Naive thymus-derived CD4-positive, alpha-beta T cell (primary cell): ENCODE measurements around the gene LYZL2. TPM values are rescaled to one million over a fixed set of nuclear protein-coding genes. Genes with fewer than 3 reads are reported as not detected.
"Not testable (repeated sequence)": the region's sequence is repeated elsewhere in the genome, so short reads cannot be mapped to it uniquely, and the experiment has no call there.

Experiments
- ATAC-seq: fragments of 150-1000 bp; cut with Tn5 transposase; 2 replicates; pipeline ENCODE4 v1.10.0; 2021; ENCODE audit warnings: mild to moderate bottlenecking, moderate library complexity
- CTCF ChIA-PET: fragments of 350-600 bp; sonication (Branson Sonifier 250); formaldehyde crosslinking; loops from one replicate; lab custom pipeline; 2021; ENCODE audit warnings: antibody characterized with exemption; lab: Charles Lee
- POLR2A ChIA-PET: fragments of 350-600 bp; sonication (Branson Sonifier 250); formaldehyde crosslinking; loops from one replicate; lab custom pipeline; 2021; ENCODE audit warnings: antibody characterized with exemption, inconsistent platforms; lab: Charles Lee
- DNase-seq, 9 donors: peaks; one replicate each; pipeline versions ENCODE4 v3.0.0 to v3.0.0-alpha.2; 2020 to 2022; ENCODE audit warnings: mixed read lengths in 1 of 9
- H3K27ac ChIP-seq: one replicate; pipeline ENCODE4 v1.7.0; 2013; ENCODE audit warnings: mild to moderate bottlenecking, low read depth, low read length, moderate library complexity
- H3K27me3 ChIP-seq, 2 donors: one replicate each; pipeline ENCODE4 v1.7.0; 2013; ENCODE audit warnings: low read length in 2 of 2, mild to moderate bottlenecking in 2 of 2, moderate library complexity in 2 of 2; ENCODE audit not compliant: control insufficient read depth in 2 of 2, insufficient read depth in 2 of 2
- H3K36me3 ChIP-seq, 3 experiments: 1 replicate in 2 of 3; 2 replicates in 1 of 3; pipeline ENCODE4 v1.7.0; 2013; ENCODE audit warnings: low read length in 3 of 3, mild to moderate bottlenecking in 3 of 3, moderate library complexity in 1 of 3; ENCODE audit not compliant: insufficient read depth in 3 of 3, control insufficient read depth in 2 of 3
- H3K4me1 ChIP-seq, 2 donors: one replicate each; pipeline ENCODE4 v1.7.0; 2013; ENCODE audit warnings: low read length in 2 of 2, mild to moderate bottlenecking in 2 of 2, moderate library complexity in 1 of 2; ENCODE audit not compliant: control insufficient read depth in 2 of 2, insufficient read depth in 2 of 2
- H3K4me3 ChIP-seq: 2 replicates; pipeline ENCODE4 v1.7.0; 2013; ENCODE audit warnings: mild to moderate bottlenecking, low read length
- H3K9me3 ChIP-seq, 3 experiments: 1 replicate in 2 of 3; 2 replicates in 1 of 3; pipeline ENCODE4 v1.7.0; 2013; ENCODE audit warnings: low read length in 3 of 3; ENCODE audit not compliant: control insufficient read depth in 2 of 3
- H3K27ac Mint-ChIP-seq, 9 donors: one replicate each; pipeline ENCODE4 v1.8.0; 2020 to 2022; ENCODE audit warnings: mixed read lengths in 9 of 9, mild to moderate bottlenecking in 8 of 9, moderate library complexity in 5 of 9, inconsistent platforms in 2 of 9
- H3K27me3 Mint-ChIP-seq, 5 donors: one replicate each; pipeline ENCODE4 v1.8.0; 2021 to 2022; ENCODE audit warnings: mixed read lengths in 5 of 5, mild to moderate bottlenecking in 1 of 5
- H3K36me3 Mint-ChIP-seq, 5 donors: one replicate each; pipeline ENCODE4 v1.8.0; 2020 to 2022; ENCODE audit warnings: mixed read lengths in 5 of 5, mild to moderate bottlenecking in 3 of 5, inconsistent platforms in 1 of 5
- H3K4me1 Mint-ChIP-seq, 7 donors: one replicate each; pipeline ENCODE4 v1.8.0; 2020 to 2022; ENCODE audit warnings: mixed read lengths in 7 of 7, mild to moderate bottlenecking in 3 of 7, inconsistent platforms in 1 of 7
- H3K4me3 Mint-ChIP-seq, 10 donors: one replicate each; pipeline ENCODE4 v1.8.0; 2020 to 2022; ENCODE audit warnings: mild to moderate bottlenecking in 10 of 10, mixed read lengths in 10 of 10, moderate library complexity in 6 of 10, inconsistent platforms in 2 of 10
- H3K9me3 Mint-ChIP-seq, 11 donors: one replicate each; pipeline ENCODE4 v1.8.0; 2020 to 2022; ENCODE audit warnings: mixed read lengths in 11 of 11, mild to moderate bottlenecking in 4 of 11, inconsistent platforms in 1 of 11, moderate library complexity in 1 of 11
- intact Hi-C, 2 donors: fragments of 100-400 bp; cut with micrococcal nuclease; formaldehyde crosslinking; loops; one replicate each; pipeline ENCODE4 v1.15.1; 2023
- polyA plus RNA-seq, 2 donors: library from polyadenylated mRNA; unstranded; fragments of 300-500 nt; fragmentation: Illumina TruSeq; gene quantifications; one replicate each; pipeline ENCODE4 v1.2.3, GENCODE V29; 2021
- total RNA-seq, 6 experiments: library from RNA in 5 of 6; stranded (reverse) in 5 of 6; gene quantifications; 1 replicate in 5 of 6; 2 replicates in 1 of 6; pipeline ENCODE4 v1.2.3 and lab custom pipeline; 2021 to 2026

The LYZL2 gene
- total and polyA plus RNA-seq, 7 experiments from 2014 or later = not detected

DNA sequence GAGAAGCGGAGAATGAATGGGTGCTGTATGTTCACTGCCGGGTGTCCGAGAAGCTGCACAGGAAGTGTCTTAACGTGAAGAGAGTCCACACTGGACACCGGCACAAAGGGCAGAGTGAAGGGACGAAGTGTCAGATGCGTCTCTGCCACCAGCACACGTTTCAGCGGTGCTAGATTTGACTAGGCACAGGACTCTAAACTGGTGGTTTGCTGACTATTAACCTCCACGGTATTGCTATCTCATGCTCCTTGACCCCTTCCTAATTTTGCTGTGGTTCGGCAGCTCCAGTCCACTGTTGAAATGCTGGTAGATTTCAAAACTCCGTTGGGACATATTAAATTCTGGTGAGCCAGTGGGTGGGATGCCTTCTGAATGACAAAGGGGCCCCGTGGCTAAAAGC is 13.3 kb upstream of the LYZL2 start:
- H3K36me3 ChIP-seq, H3K27ac ChIP-seq, ATAC-seq, DNase-seq, H3K9me3 Mint-ChIP-seq, H3K27ac Mint-ChIP-seq, H3K4me1 ChIP-seq, H3K9me3 ChIP-seq, CTCF ChIA-PET, H3K4me3 Mint-ChIP-seq, H3K4me3 ChIP-seq, H3K36me3 Mint-ChIP-seq, intact Hi-C loops, H3K27me3 ChIP-seq, POLR2A ChIA-PET: not testable (repeated sequence)
- peaks cover 29 to 53% (median 41%) of the 10 kb centered on the region in 5 donors for H3K27me3 Mint-ChIP-seq
- H3K4me1 Mint-ChIP-seq = peaks cover 0 to 11% (median 0%) of the 10 kb centered on the region in 7 donors

DNA sequence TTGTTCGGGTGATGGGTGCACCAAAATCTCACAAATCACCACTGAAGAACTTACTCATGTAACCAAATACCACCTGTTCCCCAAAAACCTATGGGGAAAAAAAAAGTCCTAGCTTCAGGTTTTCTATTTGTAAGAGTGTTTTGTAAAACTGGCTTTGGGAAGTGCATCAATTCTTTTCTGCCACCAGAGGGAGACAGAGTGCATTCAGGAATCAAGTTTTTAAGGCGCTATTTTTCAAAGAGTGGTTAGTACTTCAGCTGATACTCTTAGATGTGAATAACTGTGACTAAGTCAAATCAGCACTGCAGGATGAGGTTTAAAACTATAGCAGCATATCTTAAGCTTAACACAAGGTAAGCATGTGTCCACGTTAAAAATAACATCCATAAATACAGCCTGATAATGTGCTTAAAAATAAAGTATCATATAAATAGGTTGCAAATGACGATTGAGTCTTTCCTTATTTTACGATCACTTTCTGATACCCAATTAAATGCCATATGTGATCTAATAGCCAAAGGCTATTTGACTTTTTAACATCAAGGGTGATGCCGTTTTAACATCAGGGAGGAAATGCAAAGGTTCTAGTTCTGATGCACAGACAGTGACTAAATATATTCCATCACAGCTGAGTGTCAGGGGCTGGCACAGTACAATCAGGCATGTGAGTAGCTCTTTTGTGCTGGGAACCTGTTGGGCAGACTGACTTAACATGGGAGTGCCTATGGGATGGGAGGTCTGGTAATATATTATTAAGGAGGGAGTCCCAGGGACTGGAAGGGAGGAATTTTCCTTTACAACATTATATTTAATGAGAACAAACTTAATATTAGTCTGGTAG is 10.6 kb upstream of the LYZL2 start:
- peaks cover 0 to 2% (median 0%) of the 10 kb centered on the region in 7 donors for H3K4me1 Mint-ChIP-seq
- intact Hi-C loops = loop anchor here in 1 of 2 donors (2.0 kb wide), 1 partner anchor 247 kb away; no protein-coding TSS in a partner anchor
- Histone ChIP-seq H3K4me1 (no peaks in the 10 kb centered on the region), H3K27ac (no peak overlapping the region), H3K36me3 (no peaks in the 10 kb centered on the region), H3K9me3 (no peaks in the 10 kb centered on the region), H3K4me3 (no peak overlapping the region), H3K27me3 (peaks cover 3 to 7% of the 10 kb centered on the region in 2 donors)
- DNase-seq (peak in 5 of 9 donors; percentile 14 to 43 (median 35)), ATAC-seq (peak; percentile 34)
- H3K9me3 Mint-ChIP-seq = no peaks in the 10 kb centered on the region
- no peak overlapping the region for H3K27ac Mint-ChIP-seq
- H3K27me3 Mint-ChIP-seq = peaks cover 19 to 46% (median 41%) of the 10 kb centered on the region in 5 donors
- POLR2A ChIA-PET = no interaction called here
- CTCF ChIA-PET = interaction anchor here (0.6 to 1.7 kb wide), 7 partner anchors 8 to 245 kb away, joined by 3 to 5 read pairs (median 3); partner anchors contain the start of gene LYZL2
- no peaks in the 10 kb centered on the region for H3K36me3 Mint-ChIP-seq
- H3K4me3 Mint-ChIP-seq = no peak overlapping the region

DNA sequence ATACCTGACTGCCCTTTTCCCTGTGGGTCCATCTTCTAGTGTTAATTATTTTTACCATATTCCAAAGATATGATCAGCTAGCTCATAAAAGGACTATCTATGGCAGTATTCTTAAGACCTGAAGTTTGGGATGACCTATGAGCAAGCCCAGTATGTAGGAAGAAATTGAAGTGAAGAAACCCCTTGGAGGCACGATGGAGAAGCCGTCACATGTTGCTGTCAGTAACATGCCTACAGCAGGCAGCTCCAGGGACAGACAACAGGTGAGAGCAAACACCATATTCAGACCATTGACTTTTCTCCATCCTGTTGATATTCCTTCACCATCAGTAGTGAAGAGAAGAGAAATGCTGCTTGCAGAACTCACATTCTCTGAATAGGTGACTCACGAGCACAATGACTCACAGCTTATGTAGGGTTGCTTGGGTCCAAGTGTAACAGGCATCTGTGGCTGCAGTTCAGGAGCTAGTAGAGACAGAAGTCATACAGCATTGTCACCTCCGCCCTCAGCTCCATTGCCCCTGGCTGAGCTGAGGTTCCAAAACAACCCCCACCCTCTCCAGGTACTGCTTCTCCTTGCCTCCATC is 8.4 kb upstream of the LYZL2 start:
- no peaks in the 10 kb centered on the region for H3K4me1 ChIP-seq
- CTCF ChIA-PET = interaction anchor here (0.7 kb wide), 1 partner anchor 9 kb away, joined by 4 read pairs; no protein-coding TSS in a partner anchor
- no peak overlapping the region for H3K4me3 ChIP-seq
- peaks cover 0 to 2% (median 0%) of the 10 kb centered on the region in 7 donors for H3K4me1 Mint-ChIP-seq
- no peaks in the 10 kb centered on the region for H3K9me3 ChIP-seq
- intact Hi-C loops = no loop called here
- no peaks in the 10 kb centered on the region for H3K36me3 Mint-ChIP-seq
- H3K27me3 ChIP-seq = peaks cover 0 to 7% of the 10 kb centered on the region in 2 donors
- POLR2A ChIA-PET = no interaction called here
- no peak overlapping the region for H3K4me3 Mint-ChIP-seq
- no peak overlapping the region for H3K27ac Mint-ChIP-seq
- H3K27me3 Mint-ChIP-seq = peaks cover 16 to 47% (median 44%) of the 10 kb centered on the region in 5 donors
- no peaks in the 10 kb centered on the region for H3K36me3 ChIP-seq
- no peak for ATAC-seq
- H3K9me3 Mint-ChIP-seq = no peaks in the 10 kb centered on the region
- H3K27ac ChIP-seq = no peak overlapping the region
- DNase-seq = no peak

DNA sequence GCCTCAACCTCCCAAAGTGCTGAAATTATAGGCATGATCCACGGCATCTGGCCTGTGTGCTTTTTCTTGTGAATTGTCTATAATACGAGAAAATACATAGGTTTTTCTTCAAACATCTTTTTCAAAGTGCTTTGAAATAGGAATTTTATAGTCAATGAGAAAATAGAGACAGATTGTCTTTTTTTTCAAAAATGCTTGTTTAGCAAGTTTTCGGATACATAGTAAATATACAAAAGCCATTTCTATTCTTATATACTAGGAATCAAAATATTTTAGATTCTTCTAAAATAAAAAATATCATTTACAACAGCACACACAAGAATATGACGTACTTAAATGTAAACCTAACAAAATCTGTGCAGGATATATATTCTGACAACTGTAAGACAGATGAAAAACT is 1.6 kb upstream of the LYZL2 start:
- no peaks in the 10 kb centered on the region for H3K4me1 Mint-ChIP-seq
- H3K36me3 Mint-ChIP-seq = no peaks in the 10 kb centered on the region
- no peaks in the 10 kb centered on the region for H3K9me3 ChIP-seq
- no peak overlapping the region for H3K4me3 Mint-ChIP-seq
- CTCF ChIA-PET = no interaction called here
- H3K27ac Mint-ChIP-seq = no peak overlapping the region
- no peak overlapping the region for H3K4me3 ChIP-seq
- ATAC-seq = no peak
- H3K9me3 Mint-ChIP-seq = no peaks in the 10 kb centered on the region
- no peaks in the 10 kb centered on the region for H3K4me1 ChIP-seq
- no peak for DNase-seq
- H3K27ac ChIP-seq = no peak overlapping the region
- POLR2A ChIA-PET = no interaction called here
- intact Hi-C loops = no loop called here
- no peaks in the 10 kb centered on the region for H3K36me3 ChIP-seq
- no peaks in the 10 kb centered on the region for H3K27me3 ChIP-seq
- peaks cover 7 to 50% (median 28%) of the 10 kb centered on the region in 5 donors for H3K27me3 Mint-ChIP-seq

DNA sequence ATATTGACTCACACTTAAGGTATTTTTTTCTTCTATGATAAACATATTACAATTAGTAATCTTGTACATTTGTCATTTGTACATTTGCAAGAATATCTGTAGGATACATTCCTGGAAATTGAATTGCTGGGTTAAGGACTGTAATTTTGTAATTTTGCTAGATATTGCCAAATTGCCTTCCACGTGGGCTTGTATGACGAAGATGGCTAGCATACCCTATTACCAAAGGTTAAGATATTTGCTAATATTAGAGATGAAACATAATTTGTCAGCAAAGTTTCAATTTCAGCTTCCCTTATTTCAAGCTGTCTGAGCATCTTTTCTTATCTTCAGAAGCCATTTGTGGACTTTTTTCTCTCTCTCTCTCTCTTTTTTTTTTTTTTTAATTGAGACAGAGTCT is 1.0 kb upstream of the LYZL2 start:
- ATAC-seq = peak; percentile 20
- H3K9me3 Mint-ChIP-seq = no peaks in the 10 kb centered on the region
- peaks cover 5 to 45% (median 25%) of the 10 kb centered on the region in 5 donors for H3K27me3 Mint-ChIP-seq
- H3K9me3 ChIP-seq = no peaks in the 10 kb centered on the region
- no peaks in the 10 kb centered on the region for H3K27me3 ChIP-seq
- H3K27ac Mint-ChIP-seq = no peak overlapping the region
- no peak for DNase-seq
- intact Hi-C loops = no loop called here
- POLR2A ChIA-PET = no interaction called here
- no peak overlapping the region for H3K4me3 ChIP-seq
- H3K4me1 ChIP-seq = no peaks in the 10 kb centered on the region
- H3K36me3 ChIP-seq = no peaks in the 10 kb centered on the region
- CTCF ChIA-PET = interaction anchor here (0.7 kb wide), 1 partner anchor 1939 kb away, joined by 3 read pairs; no protein-coding TSS in a partner anchor
- no peaks in the 10 kb centered on the region for H3K36me3 Mint-ChIP-seq
- H3K4me1 Mint-ChIP-seq = no peaks in the 10 kb centered on the region
- H3K4me3 Mint-ChIP-seq = no peak overlapping the region
- no peak overlapping the region for H3K27ac ChIP-seq

DNA sequence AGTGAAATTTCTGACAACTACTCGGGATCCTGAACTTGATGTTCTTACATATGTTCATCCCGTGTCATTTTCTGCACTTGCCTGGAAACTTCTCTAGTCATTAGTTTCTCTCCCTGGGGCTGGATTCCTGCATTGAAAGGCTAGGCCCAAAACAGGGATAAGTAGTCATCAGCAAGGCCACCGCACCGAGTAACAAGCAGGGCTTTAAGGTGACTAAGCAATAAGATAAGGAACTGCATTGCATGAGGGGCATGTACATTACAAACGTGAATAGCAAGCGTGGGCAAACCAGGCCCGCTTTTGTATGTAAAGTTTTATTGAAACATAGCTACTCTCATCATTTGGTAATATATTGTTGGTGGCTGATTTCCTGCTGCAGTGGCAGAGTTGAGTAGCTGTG is 977 bp downstream of the LYZL2 start:
- H3K4me3 ChIP-seq, H3K36me3 ChIP-seq, H3K9me3 Mint-ChIP-seq, H3K4me1 ChIP-seq, ATAC-seq, H3K27ac Mint-ChIP-seq, POLR2A ChIA-PET, H3K27me3 ChIP-seq, H3K4me1 Mint-ChIP-seq, H3K9me3 ChIP-seq, H3K36me3 Mint-ChIP-seq, H3K27ac ChIP-seq, intact Hi-C loops, H3K4me3 Mint-ChIP-seq, DNase-seq: not testable (repeated sequence)
- CTCF ChIA-PET = interaction anchor here (0.6 to 1.2 kb wide), 3 partner anchors 10 to 70 kb away, joined by 3 to 5 read pairs (median 4); no protein-coding TSS in a partner anchor
- H3K27me3 Mint-ChIP-seq = peaks cover 7 to 40% (median 19%) of the 10 kb centered on the region in 5 donors
